ENCODE data around the gene SIL1. TPM values are rescaled to one million over a fixed set of nuclear protein-coding genes. Genes with fewer than 3 reads are reported as not detected.
A peak's percentile ranks its signal among the peaks of the same experiment; 100 is the strongest.

Gene SIL1
- total and polyA plus RNA-seq, 9 of the 15 experiments (the other 6 are each of a cell fraction or from before 2014, with no cell fraction given): 1.3 to 30.5 (median 18.1) TPM

- TF ChIP-seq, protein P1, sequence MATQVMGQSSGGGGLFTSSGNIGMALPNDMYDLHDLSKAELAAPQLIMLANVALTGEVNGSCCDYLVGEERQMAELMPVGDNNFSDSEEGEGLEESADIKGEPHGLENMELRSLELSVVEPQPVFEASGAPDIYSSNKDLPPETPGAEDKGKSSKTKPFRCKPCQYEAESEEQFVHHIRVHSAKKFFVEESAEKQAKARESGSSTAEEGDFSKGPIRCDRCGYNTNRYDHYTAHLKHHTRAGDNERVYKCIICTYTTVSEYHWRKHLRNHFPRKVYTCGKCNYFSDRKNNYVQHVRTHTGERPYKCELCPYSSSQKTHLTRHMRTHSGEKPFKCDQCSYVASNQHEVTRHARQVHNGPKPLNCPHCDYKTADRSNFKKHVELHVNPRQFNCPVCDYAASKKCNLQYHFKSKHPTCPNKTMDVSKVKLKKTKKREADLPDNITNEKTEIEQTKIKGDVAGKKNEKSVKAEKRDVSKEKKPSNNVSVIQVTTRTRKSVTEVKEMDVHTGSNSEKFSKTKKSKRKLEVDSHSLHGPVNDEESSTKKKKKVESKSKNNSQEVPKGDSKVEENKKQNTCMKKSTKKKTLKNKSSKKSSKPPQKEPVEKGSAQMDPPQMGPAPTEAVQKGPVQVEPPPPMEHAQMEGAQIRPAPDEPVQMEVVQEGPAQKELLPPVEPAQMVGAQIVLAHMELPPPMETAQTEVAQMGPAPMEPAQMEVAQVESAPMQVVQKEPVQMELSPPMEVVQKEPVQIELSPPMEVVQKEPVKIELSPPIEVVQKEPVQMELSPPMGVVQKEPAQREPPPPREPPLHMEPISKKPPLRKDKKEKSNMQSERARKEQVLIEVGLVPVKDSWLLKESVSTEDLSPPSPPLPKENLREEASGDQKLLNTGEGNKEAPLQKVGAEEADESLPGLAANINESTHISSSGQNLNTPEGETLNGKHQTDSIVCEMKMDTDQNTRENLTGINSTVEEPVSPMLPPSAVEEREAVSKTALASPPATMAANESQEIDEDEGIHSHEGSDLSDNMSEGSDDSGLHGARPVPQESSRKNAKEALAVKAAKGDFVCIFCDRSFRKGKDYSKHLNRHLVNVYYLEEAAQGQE (IDR thresholded peaks at IDR 0.05; ENCODE audit: borderline replicate concordance): peak; percentile 30
- TF ChIP-seq, protein P1 (CRISPR knock-in tag; IDR thresholded peaks at IDR 0.05; ENCODE audit: low read depth): no peak
- no peak for TF ChIP-seq ZNF780A (CRISPR knock-in tag; IDR thresholded peaks at IDR 0.05)
- TF ChIP-seq SMARCA4 (IDR thresholded peaks at IDR 0.05): peak; percentile 76
- TF ChIP-seq CBX3 (IDR thresholded peaks at IDR 0.05; ENCODE audit: borderline replicate concordance in 1 of 2, low read length in 2 of 2): no peak
- no peak for TF ChIP-seq CREBBP (IDR thresholded peaks at IDR 0.05; ENCODE audit: low read depth, low read length)
- TF ChIP-seq, protein P2, sequence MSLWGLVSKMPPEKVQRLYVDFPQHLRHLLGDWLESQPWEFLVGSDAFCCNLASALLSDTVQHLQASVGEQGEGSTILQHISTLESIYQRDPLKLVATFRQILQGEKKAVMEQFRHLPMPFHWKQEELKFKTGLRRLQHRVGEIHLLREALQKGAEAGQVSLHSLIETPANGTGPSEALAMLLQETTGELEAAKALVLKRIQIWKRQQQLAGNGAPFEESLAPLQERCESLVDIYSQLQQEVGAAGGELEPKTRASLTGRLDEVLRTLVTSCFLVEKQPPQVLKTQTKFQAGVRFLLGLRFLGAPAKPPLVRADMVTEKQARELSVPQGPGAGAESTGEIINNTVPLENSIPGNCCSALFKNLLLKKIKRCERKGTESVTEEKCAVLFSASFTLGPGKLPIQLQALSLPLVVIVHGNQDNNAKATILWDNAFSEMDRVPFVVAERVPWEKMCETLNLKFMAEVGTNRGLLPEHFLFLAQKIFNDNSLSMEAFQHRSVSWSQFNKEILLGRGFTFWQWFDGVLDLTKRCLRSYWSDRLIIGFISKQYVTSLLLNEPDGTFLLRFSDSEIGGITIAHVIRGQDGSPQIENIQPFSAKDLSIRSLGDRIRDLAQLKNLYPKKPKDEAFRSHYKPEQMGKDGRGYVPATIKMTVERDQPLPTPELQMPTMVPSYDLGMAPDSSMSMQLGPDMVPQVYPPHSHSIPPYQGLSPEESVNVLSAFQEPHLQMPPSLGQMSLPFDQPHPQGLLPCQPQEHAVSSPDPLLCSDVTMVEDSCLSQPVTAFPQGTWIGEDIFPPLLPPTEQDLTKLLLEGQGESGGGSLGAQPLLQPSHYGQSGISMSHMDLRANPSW (CRISPR knock-in tag; IDR thresholded peaks at IDR 0.05): no peak
- no peak; a peak in 2 of 4 replicates for TF ChIP-seq FOXK2 (conservative IDR thresholded peaks at IDR 0.05 in 1 of 2, IDR thresholded peaks at IDR 0.05 in 1 of 2; ENCODE audit: low read depth in 2 of 2)
- no peak for TF ChIP-seq ELF4 (CRISPR knock-in tag; IDR thresholded peaks at IDR 0.05)
- TF ChIP-seq JUNB (CRISPR knock-in tag; conservative IDR thresholded peaks at IDR 0.05): no peak
- no peak for TF ChIP-seq TCF7 (IDR thresholded peaks at IDR 0.05; ENCODE audit: borderline replicate concordance)
- TF ChIP-seq NFE2 (IDR thresholded peaks at IDR 0.05; ENCODE audit: low read depth): no peak
- TF ChIP-seq ZNF140 (CRISPR knock-in tag; IDR thresholded peaks at IDR 0.05): no peak
- TF ChIP-seq IRF9 (tag; IDR thresholded peaks at IDR 0.05): no peak
Measured at GRCh38 chr5:139197710-139198669, at the start of gene SIL1 (continued).
